CD4-positive, alpha-beta T cell (primary cell): ENCODE results near the gene COL5A1. TPM values are rescaled to one million over a fixed set of nuclear protein-coding genes. Genes with fewer than 3 reads are reported as not detected.

Experiments
- ATAC-seq: fragments of 200-7000 bp; cut with Tn5 transposase; one replicate; pipeline ENCODE4 v1.10.0; 2022; ENCODE audit warnings: mild to moderate bottlenecking; ENCODE audit not compliant: poor library complexity
- CTCF ChIA-PET: fragments of 350-600 bp; sonication (Branson Sonifier 250); formaldehyde crosslinking; loops from one replicate; lab custom pipeline; 2021; ENCODE audit warnings: antibody characterized with exemption, inconsistent platforms; lab: Charles Lee
- POLR2A ChIA-PET: fragments of 350-600 bp; sonication (Branson Sonifier 250); formaldehyde crosslinking; loops from one replicate; lab custom pipeline; 2021; ENCODE audit warnings: antibody characterized with exemption, inconsistent platforms; lab: Charles Lee
- DNase-seq, 14 experiments: peaks; one replicate each; pipeline ENCODE4 v3.0.0-alpha.2; 2013 to 2020; ENCODE audit warnings: mixed read lengths in 2 of 14
- H3K27ac ChIP-seq, 2 donors: one replicate each; pipeline versions ENCODE4 v1.5.1 to v1.7.0; 2013; ENCODE audit warnings: low read length in 2 of 2, low read depth in 1 of 2, mild to moderate bottlenecking in 1 of 2
- H3K27me3 ChIP-seq, 2 experiments: 1 replicate in 1 of 2; 2 replicates in 1 of 2; pipeline versions ENCODE4 v1.6.1 to v1.7.0; 2013; ENCODE audit warnings: low read length in 2 of 2, control low read depth in 1 of 2, mild to moderate bottlenecking in 1 of 2, moderate library complexity in 1 of 2; ENCODE audit not compliant: insufficient read depth in 2 of 2, control insufficient read depth in 1 of 2
- H3K36me3 ChIP-seq: one replicate; pipeline ENCODE4 v1.6.1; 2013; ENCODE audit warnings: low read length, control low read depth; ENCODE audit not compliant: insufficient read depth
- H3K4me1 ChIP-seq: one replicate; pipeline ENCODE4 v1.6.1; 2013; ENCODE audit warnings: low read length, control low read depth; ENCODE audit not compliant: insufficient read depth
- H3K4me3 ChIP-seq: one replicate; pipeline ENCODE4 v1.5.1; 2013; ENCODE audit warnings: mild to moderate bottlenecking, low read length, moderate library complexity
- H3K9me3 ChIP-seq, 2 experiments: 1 replicate in 1 of 2; 2 replicates in 1 of 2; pipeline versions ENCODE4 v1.6.1 to v1.7.0; 2013; ENCODE audit warnings: low read length in 2 of 2, mild to moderate bottlenecking in 2 of 2, control low read depth in 1 of 2, moderate library complexity in 1 of 2; ENCODE audit not compliant: control insufficient read depth in 1 of 2, insufficient read depth in 1 of 2
- H3K27ac Mint-ChIP-seq: one replicate; pipeline ENCODE4 v1.8.0; 2020; ENCODE audit warnings: mixed read lengths
- H3K27me3 Mint-ChIP-seq: one replicate; pipeline ENCODE4 v1.8.0; 2021; ENCODE audit warnings: mixed read lengths
- H3K36me3 Mint-ChIP-seq: one replicate; pipeline ENCODE4 v1.8.0; 2021; ENCODE audit warnings: low read depth, mixed read lengths
- H3K4me1 Mint-ChIP-seq: one replicate; pipeline ENCODE4 v1.8.0; 2021; ENCODE audit warnings: low read depth, mixed read lengths
- H3K4me3 Mint-ChIP-seq: one replicate; pipeline ENCODE4 v1.8.0; 2020; ENCODE audit warnings: mild to moderate bottlenecking, mixed read lengths
- H3K9me3 Mint-ChIP-seq: one replicate; pipeline ENCODE4 v1.8.0; 2020; ENCODE audit warnings: mixed read lengths
- intact Hi-C, 2 experiments: fragments of 100-400 bp; cut with DNase I in 1 of 2; cut with micrococcal nuclease in 1 of 2; formaldehyde crosslinking; loops; one replicate each; pipeline versions ENCODE4 v1.15.1 to v1.9.0; 2023 to 2025; cut with DNase I, micrococcal nuclease
- total RNA-seq, 174 experiments: library from RNA in 2 of 174; stranded (reverse) in 2 of 174; gene quantifications; one replicate each; pipeline ENCODE4 v1.2.3 and lab custom pipeline; 2021 to 2026
- TF ChIP-seq, protein P1 (sequence below): fragments of 200-600 bp; IDR thresholded peaks from one replicate; pipeline ENCODE4 v1.8.0; 2022; ENCODE audit warnings: antibody characterized with exemption, mild to moderate bottlenecking

The COL5A1 gene
- total RNA-seq, 2 experiments from 2014 or later = 0.41 to 0.50 TPM

DNA sequence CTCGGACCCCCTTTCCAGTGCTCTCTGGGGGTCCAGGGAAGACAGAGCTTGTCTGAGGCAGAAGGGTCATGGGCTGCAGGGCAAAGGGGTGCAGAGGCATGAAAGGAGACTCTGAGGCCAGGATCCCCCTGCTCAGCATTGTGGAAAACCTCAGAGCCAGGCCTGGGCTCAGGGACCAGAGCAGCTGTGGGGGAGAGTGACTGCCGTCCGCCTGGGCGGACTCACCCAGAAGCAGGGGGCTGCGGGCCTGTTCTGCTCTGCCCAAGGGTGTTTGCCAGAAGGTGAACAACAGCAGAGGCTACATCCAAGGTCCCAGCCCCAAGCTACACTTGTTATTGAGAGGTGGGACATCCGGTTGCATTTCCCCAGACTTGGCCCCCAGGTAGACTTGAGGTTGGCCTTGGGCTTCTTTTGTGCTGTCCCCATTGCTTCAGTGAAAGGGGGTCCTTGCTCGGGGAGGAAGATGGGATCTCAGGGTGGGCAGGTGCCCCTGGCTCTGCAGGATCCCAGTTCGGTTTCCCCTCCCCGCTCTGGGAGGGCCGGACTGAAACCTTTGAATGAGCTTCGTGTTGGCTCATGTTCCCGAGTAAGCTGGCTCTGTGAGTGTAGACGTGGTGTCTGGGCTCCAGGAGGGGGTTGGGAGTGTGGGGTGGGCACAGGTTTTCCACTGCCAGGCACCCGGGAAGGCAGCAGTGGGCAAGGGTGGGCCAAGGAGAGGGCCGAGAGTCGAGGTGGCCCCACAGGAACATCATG is 92.1 kb downstream of the COL5A1 start:
- no peak for ATAC-seq
- Mint-ChIP-seq H3K27ac (no peak overlapping the region), H3K4me3 (no peak overlapping the region), H3K27me3 (peaks cover 4% of the 10 kb centered on the region), H3K36me3 (no peaks in the 10 kb centered on the region), H3K9me3 (no peaks in the 10 kb centered on the region), H3K4me1 (no peaks in the 10 kb centered on the region)
- Histone ChIP-seq H3K9me3 (peaks cover 0 to 14% of the 10 kb centered on the region in 2 experiments), H3K4me3 (no peak overlapping the region), H3K36me3 (no peaks in the 10 kb centered on the region), H3K27me3 (peaks cover 0 to 3% of the 10 kb centered on the region in 2 experiments), H3K4me1 (no peaks in the 10 kb centered on the region), H3K27ac (no peak overlapping the region)
- ChIA-PET POLR2A (no interaction called here), CTCF (no interaction called here)
- intact Hi-C loops = no loop called here
- no peak for DNase-seq
- TF ChIP-seq, protein P1, sequence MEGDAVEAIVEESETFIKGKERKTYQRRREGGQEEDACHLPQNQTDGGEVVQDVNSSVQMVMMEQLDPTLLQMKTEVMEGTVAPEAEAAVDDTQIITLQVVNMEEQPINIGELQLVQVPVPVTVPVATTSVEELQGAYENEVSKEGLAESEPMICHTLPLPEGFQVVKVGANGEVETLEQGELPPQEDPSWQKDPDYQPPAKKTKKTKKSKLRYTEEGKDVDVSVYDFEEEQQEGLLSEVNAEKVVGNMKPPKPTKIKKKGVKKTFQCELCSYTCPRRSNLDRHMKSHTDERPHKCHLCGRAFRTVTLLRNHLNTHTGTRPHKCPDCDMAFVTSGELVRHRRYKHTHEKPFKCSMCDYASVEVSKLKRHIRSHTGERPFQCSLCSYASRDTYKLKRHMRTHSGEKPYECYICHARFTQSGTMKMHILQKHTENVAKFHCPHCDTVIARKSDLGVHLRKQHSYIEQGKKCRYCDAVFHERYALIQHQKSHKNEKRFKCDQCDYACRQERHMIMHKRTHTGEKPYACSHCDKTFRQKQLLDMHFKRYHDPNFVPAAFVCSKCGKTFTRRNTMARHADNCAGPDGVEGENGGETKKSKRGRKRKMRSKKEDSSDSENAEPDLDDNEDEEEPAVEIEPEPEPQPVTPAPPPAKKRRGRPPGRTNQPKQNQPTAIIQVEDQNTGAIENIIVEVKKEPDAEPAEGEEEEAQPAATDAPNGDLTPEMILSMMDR = no peak

DNA sequence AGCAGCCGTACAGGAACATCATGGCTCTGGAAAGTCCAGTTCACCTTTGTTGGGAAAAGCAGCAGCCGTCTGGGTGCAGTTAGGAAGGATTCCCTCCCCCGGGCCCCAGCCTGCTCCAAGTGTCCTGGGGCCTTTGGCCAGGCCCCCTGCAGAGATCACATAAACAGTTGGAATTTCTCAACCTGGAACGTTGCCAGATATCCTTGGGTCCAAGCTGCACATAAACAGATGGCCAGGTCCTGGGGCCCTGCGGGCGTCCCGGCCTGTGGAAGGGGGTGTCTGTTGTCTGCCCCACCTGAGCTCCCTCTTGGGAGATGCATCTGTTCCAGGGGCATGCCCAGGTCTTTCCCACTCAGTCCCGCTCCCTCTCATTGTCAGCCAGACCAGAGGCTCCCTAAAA is 92.7 kb downstream of the COL5A1 start:
- Histone ChIP-seq H3K9me3 (peaks cover 0 to 8% of the 10 kb centered on the region in 2 experiments), H3K4me3 (no peak overlapping the region), H3K4me1 (no peaks in the 10 kb centered on the region), H3K27me3 (peaks cover 0 to 3% of the 10 kb centered on the region in 2 experiments), H3K36me3 (no peaks in the 10 kb centered on the region), H3K27ac (no peak overlapping the region)
- H3K27ac Mint-ChIP-seq = no peak overlapping the region
- H3K4me1 Mint-ChIP-seq = no peaks in the 10 kb centered on the region
- intact Hi-C loops = no loop called here
- ChIA-PET CTCF (no interaction called here), POLR2A (no interaction called here)
- TF ChIP-seq, protein P1 = no peak
- DNase-seq (no peak), ATAC-seq (no peak)
- H3K36me3 Mint-ChIP-seq = no peaks in the 10 kb centered on the region
- no peak overlapping the region for H3K4me3 Mint-ChIP-seq
- peaks cover 7% of the 10 kb centered on the region for H3K27me3 Mint-ChIP-seq
- H3K9me3 Mint-ChIP-seq = no peaks in the 10 kb centered on the region

DNA sequence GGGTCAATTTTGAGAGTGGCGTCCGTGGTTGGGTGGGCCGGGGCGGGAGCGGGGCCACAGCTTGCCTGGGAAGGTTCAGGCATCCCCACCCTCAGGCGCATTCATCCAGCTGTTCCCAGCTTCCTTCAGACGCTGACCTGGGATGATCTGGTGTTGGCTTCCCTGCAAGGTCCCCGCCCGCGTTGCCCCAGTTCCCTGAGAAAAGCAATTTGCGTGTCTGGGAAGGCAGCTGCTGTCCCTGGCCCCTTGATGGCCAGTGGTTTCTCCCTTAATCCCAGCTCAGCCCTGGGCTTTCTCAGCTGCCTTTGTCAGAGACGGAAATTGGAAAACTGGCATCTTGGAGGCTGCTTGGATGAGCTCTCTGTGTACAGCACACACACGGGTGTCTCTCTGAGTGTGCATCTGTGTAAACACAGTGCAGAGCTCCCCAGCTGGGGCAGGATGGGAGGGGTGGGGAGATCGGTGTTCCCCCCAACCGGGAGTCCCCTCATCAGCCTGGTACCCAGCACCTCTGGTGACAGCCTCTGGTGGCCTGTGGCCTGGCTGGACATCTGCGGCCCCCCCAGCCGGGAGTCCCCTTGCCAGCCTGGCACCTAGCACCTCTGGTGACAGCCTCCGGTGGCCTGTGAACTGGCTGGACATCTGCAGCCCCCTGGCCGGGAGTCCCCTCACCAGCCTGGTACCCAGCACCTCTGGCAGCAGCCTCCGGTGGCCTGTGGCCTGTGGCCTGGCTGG is 94.0 kb downstream of the COL5A1 start:
- Histone ChIP-seq H3K27ac (no peak overlapping the region), H3K4me1 (no peaks in the 10 kb centered on the region), H3K9me3 (peaks cover 0 to 5% of the 10 kb centered on the region in 2 experiments), H3K36me3 (no peaks in the 10 kb centered on the region), H3K4me3 (no peak overlapping the region), H3K27me3 (peaks cover 0 to 3% of the 10 kb centered on the region in 2 experiments)
- ChIA-PET POLR2A (no interaction called here), CTCF (no interaction called here)
- ATAC-seq = no peak
- Mint-ChIP-seq H3K36me3 (no peaks in the 10 kb centered on the region), H3K4me3 (no peak overlapping the region), H3K27me3 (peaks cover 12% of the 10 kb centered on the region), H3K9me3 (no peaks in the 10 kb centered on the region), H3K27ac (no peak overlapping the region), H3K4me1 (no peaks in the 10 kb centered on the region)
- DNase-seq = no peak
- TF ChIP-seq, protein P1 = no peak
- intact Hi-C loops = loop anchor here in 1 of 2 experiments (5.0 kb wide), 1 partner anchor 563 kb away; no protein-coding TSS in a partner anchor
